Measurements from ENCODE around the gene SPATA3.

- no peak for TF ChIP-seq ZNF274 (IDR thresholded peaks at IDR 0.05; ENCODE audit: low read depth, low read length)
- TF ChIP-seq YY1 (IDR thresholded peaks at IDR 0.05; ENCODE audit: insufficient read depth, insufficient read length), result no peak
- TF ChIP-seq SUZ12 (IDR thresholded peaks at IDR 0.05; ENCODE audit: extremely low read depth, insufficient read depth, insufficient read length), result no peak
Measured at GRCh38 chr2:231033147-231034132, 37.5 kb downstream of the SPATA3 start.

All from NT2/D1 (cell line).